MM.1S (cell line): ENCODE data around the gene DLEC1.

Source experiments
- DNase-seq: peaks from one replicate; pipeline ENCODE4 v3.0.0-alpha.2; 2015
- H2AFZ ChIP-seq: fragments of 300-600 bp; sonication (generic); 2 replicates; pipeline ENCODE4 v1.6.0; 2016; ENCODE audit warnings: antibody characterized with exemption, low read length
- H3F3A ChIP-seq: fragments of 300-600 bp; sonication (generic); 2 replicates; pipeline ENCODE4 v1.6.1; 2016; ENCODE audit warnings: mild to moderate bottlenecking, antibody characterized with exemption, low read length, moderate library complexity, mixed read lengths; ENCODE audit not compliant: insufficient read depth
- H3K27ac ChIP-seq: fragments of 300-600 bp; sonication (generic); 2 replicates; pipeline ENCODE4 v1.5.1; 2016; ENCODE audit warnings: mild to moderate bottlenecking, low read length
- H3K27me3 ChIP-seq: fragments of 300-600 bp; sonication (generic); replicated peaks from 2 replicates; pipeline ENCODE4 v1.6.0; 2016; ENCODE audit warnings: low read length; ENCODE audit not compliant: insufficient read depth
- H3K36me3 ChIP-seq: fragments of 300-600 bp; sonication (generic); replicated peaks from 2 replicates; pipeline ENCODE4 v1.6.1; 2016; ENCODE audit warnings: mild to moderate bottlenecking, low read length, mixed read lengths; ENCODE audit not compliant: insufficient read depth
- H3K4me1 ChIP-seq: fragments of 300-600 bp; sonication (generic); 2 replicates; pipeline ENCODE4 v1.6.1; 2016; ENCODE audit warnings: low read length, mixed read lengths
- H3K4me2 ChIP-seq: fragments of 300-600 bp; sonication (generic); 2 replicates; pipeline ENCODE4 v1.6.0; 2016; ENCODE audit warnings: low read depth, low read length
- H3K4me3 ChIP-seq: fragments of 300-600 bp; sonication (generic); 2 replicates; pipeline ENCODE4 v1.5.1; 2016; ENCODE audit warnings: low read length, mixed read lengths
- H3K79me2 ChIP-seq: fragments of 300-600 bp; sonication (generic); 2 replicates; pipeline ENCODE4 v1.6.1; 2016; ENCODE audit warnings: mixed run types, low read length, mixed read lengths
- H3K9ac ChIP-seq: fragments of 300-600 bp; sonication (generic); 2 replicates; pipeline ENCODE4 v1.6.1; 2016; ENCODE audit warnings: low read length, mixed read lengths
- H3K9me2 ChIP-seq: fragments of 300-600 bp; sonication (generic); replicated peaks from 2 replicates; pipeline ENCODE4 v1.6.1; 2016; ENCODE audit warnings: mild to moderate bottlenecking, low read length, mixed read lengths; ENCODE audit not compliant: insufficient read depth
- H3K9me3 ChIP-seq: fragments of 300-600 bp; sonication (generic); replicated peaks from 2 replicates; pipeline ENCODE4 v1.6.1; 2016; ENCODE audit warnings: mild to moderate bottlenecking, low read length, mixed read lengths; ENCODE audit not compliant: insufficient read depth
- H4K20me1 ChIP-seq: fragments of 300-600 bp; sonication (generic); 2 replicates; pipeline ENCODE4 v1.6.1; 2016; ENCODE audit warnings: mild to moderate bottlenecking, low read length, moderate library complexity, mixed read lengths; ENCODE audit not compliant: insufficient read depth
- EZH2 ChIP-seq: fragments of 300-600 bp; sonication (generic); optimal IDR thresholded peaks from 2 replicates; pipeline ENCODE3; 2017; ENCODE audit warnings: low read depth, mild to moderate bottlenecking, antibody characterized with exemption, low read length, mixed read lengths
- EZH2phosphoT487 ChIP-seq: fragments of 300-600 bp; sonication (generic); IDR thresholded peaks from 2 replicates; pipeline ENCODE4 v1.6.1; 2018; ENCODE audit warnings: antibody characterized with exemption, low read length
- TF ChIP-seq, protein P1 (sequence below): fragments of 300-600 bp; sonication (generic); IDR thresholded peaks from 2 replicates; pipeline ENCODE4 v1.5.1; 2016; ENCODE audit warnings: antibody characterized with exemption, low read length, mixed read lengths

DLEC1 gene

GRCh38 chr3:38011111-38011510, 27.9 kb upstream of the DLEC1 start:
- H3K9me2 ChIP-seq: no peaks in the 10 kb centered on the region
- H3F3A ChIP-seq: no peaks in the 10 kb centered on the region
- no peak overlapping the region for H3K4me2 ChIP-seq
- H3K9ac ChIP-seq: no peak overlapping the region
- H4K20me1 ChIP-seq: no peaks in the 10 kb centered on the region
- TF ChIP-seq, protein P1, sequence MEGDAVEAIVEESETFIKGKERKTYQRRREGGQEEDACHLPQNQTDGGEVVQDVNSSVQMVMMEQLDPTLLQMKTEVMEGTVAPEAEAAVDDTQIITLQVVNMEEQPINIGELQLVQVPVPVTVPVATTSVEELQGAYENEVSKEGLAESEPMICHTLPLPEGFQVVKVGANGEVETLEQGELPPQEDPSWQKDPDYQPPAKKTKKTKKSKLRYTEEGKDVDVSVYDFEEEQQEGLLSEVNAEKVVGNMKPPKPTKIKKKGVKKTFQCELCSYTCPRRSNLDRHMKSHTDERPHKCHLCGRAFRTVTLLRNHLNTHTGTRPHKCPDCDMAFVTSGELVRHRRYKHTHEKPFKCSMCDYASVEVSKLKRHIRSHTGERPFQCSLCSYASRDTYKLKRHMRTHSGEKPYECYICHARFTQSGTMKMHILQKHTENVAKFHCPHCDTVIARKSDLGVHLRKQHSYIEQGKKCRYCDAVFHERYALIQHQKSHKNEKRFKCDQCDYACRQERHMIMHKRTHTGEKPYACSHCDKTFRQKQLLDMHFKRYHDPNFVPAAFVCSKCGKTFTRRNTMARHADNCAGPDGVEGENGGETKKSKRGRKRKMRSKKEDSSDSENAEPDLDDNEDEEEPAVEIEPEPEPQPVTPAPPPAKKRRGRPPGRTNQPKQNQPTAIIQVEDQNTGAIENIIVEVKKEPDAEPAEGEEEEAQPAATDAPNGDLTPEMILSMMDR: no peak
- TF ChIP-seq EZH2phosphoT487: no peak
- TF ChIP-seq EZH2: no peak
- no peaks in the 10 kb centered on the region for H3K79me2 ChIP-seq
- no peaks in the 10 kb centered on the region for H3K4me1 ChIP-seq
- no peaks in the 10 kb centered on the region for H3K9me3 ChIP-seq
- no peak overlapping the region for H3K27ac ChIP-seq
- H2AFZ ChIP-seq: no peak overlapping the region
- H3K4me3 ChIP-seq: no peak overlapping the region
- H3K27me3 ChIP-seq: no peaks in the 10 kb centered on the region
- no peak for DNase-seq
- no peaks in the 10 kb centered on the region for H3K36me3 ChIP-seq

DNA sequence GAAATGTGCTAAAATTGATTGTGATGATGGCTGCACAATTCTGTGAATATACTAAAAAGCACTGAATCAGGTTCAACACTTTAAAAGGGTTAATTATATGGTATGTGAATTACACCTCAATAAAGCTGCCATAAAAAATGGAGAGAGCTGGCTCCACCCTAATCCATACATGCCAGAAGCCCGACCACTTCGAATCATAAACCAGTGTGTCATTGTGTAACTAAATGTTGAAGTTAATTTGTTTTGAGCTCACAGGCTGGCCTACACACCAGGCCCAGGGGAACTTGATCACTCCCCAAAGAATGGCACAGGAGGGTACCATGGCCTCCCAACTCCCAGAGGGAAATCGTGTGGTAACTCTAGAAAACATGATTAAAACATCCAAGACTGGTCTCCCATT, 23.5 kb upstream of the DLEC1 start:
- no peaks in the 10 kb centered on the region for H3K79me2 ChIP-seq
- no peak overlapping the region for H2AFZ ChIP-seq
- no peaks in the 10 kb centered on the region for H3K9me2 ChIP-seq
- no peaks in the 10 kb centered on the region for H3K27me3 ChIP-seq
- no peaks in the 10 kb centered on the region for H3K9me3 ChIP-seq
- H3F3A ChIP-seq: no peaks in the 10 kb centered on the region
- H3K36me3 ChIP-seq: no peaks in the 10 kb centered on the region
- H3K4me2 ChIP-seq: no peak overlapping the region
- H3K27ac ChIP-seq: no peak overlapping the region
- no peak overlapping the region for H3K4me3 ChIP-seq
- H3K4me1 ChIP-seq: no peaks in the 10 kb centered on the region
- TF ChIP-seq, protein P1: no peak
- TF ChIP-seq EZH2phosphoT487: no peak
- no peak for DNase-seq
- H3K9ac ChIP-seq: no peak overlapping the region
- no peaks in the 10 kb centered on the region for H4K20me1 ChIP-seq

DNA sequence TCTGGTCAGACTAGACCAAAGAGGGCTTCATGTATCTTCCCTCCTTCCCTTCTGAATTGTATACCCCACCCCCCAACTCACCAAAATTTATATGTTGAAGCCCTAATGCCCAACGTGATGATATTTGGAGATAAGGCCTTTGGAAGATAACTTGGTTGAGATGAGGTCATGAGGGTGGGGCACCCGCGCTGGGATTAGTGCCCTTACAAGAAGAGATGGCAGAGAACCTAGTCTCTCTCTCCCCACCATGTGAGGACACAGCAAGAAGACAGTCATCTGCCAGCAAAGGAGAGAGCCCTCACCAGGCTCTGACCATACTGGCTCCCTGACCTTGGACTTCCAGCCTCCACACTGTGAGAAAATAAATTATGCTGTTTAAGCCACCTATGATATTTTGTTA, 23.0 kb upstream of the DLEC1 start:
- TF ChIP-seq, protein P1: no peak
- TF ChIP-seq EZH2 (no peak), EZH2phosphoT487 (no peak)
- no peak overlapping the region for H2AFZ ChIP-seq
- no peaks in the 10 kb centered on the region for H4K20me1 ChIP-seq
- no peaks in the 10 kb centered on the region for H3F3A ChIP-seq
- no peak overlapping the region for H3K9ac ChIP-seq
- H3K36me3 ChIP-seq: no peaks in the 10 kb centered on the region
- no peaks in the 10 kb centered on the region for H3K27me3 ChIP-seq
- no peaks in the 10 kb centered on the region for H3K9me2 ChIP-seq
- H3K4me3 ChIP-seq: no peak overlapping the region
- H3K4me2 ChIP-seq: no peak overlapping the region
- H3K4me1 ChIP-seq: no peaks in the 10 kb centered on the region
- no peaks in the 10 kb centered on the region for H3K9me3 ChIP-seq
- no peak for DNase-seq
- H3K27ac ChIP-seq: no peak overlapping the region
- H3K79me2 ChIP-seq: no peaks in the 10 kb centered on the region

DNA sequence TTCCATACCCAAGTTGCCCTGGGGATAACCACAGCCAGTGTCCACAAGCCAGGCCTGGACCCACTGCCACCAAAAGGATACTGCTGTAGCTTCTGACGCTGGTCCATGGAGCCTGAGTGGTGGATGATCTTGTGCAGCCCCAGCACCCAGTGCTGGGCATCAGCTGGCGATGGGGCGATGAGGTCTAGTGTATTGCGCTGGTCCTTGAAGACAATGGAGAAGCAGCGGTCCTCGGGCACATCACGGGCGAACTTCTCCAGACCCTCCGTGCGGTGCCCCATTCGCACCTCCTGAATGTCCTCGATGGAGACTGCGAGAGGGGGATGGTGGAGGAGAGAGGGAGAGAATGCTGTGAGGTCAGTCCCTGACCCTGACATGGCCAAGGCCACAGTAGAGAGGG, 22.6 kb upstream of the DLEC1 start:
- Histone ChIP-seq H3K36me3 (no peaks in the 10 kb centered on the region), H4K20me1 (no peaks in the 10 kb centered on the region), H3K27ac (no peak overlapping the region), H2AFZ (no peak overlapping the region), H3K4me3 (no peak overlapping the region), H3K9ac (no peak overlapping the region), H3K79me2 (no peaks in the 10 kb centered on the region), H3F3A (no peaks in the 10 kb centered on the region), H3K4me1 (no peaks in the 10 kb centered on the region), H3K9me2 (no peaks in the 10 kb centered on the region), H3K4me2 (no peak overlapping the region), H3K9me3 (no peaks in the 10 kb centered on the region), H3K27me3 (no peaks in the 10 kb centered on the region)
- no peak for DNase-seq
- no peak for TF ChIP-seq EZH2
- TF ChIP-seq, protein P1: no peak
- no peak for TF ChIP-seq EZH2phosphoT487
